Superior temporal gyrus (tissue), 1 donor: ENCODE data around the gene NDFIP1.
"Not testable (repeated sequence)": the region's sequence is repeated elsewhere in the genome, so short reads cannot be mapped to it uniquely, and the experiment has no call there.

Experiments
- DNase-seq: peaks from one replicate; pipeline ENCODE4 v3.0.0-alpha.2; 2016; ENCODE audit errors: extremely low spot score

Gene NDFIP1

GRCh38 chr5:142153674-142154448, 45.3 kb downstream of the NDFIP1 start:
- no peak for DNase-seq

GRCh38 chr5:142154449-142154841, 45.9 kb downstream of the NDFIP1 start:
- DNase-seq, result not testable (repeated sequence)

- no peak for DNase-seq
Measured at GRCh38 chr5:142156839-142157463, 48.4 kb downstream of the NDFIP1 start.

GRCh38 chr5:142159354-142159753, 50.8 kb downstream of the NDFIP1 start:
- no peak for DNase-seq

GRCh38 chr5:142164315-142164714, 55.7 kb downstream of the NDFIP1 start:
- no peak for DNase-seq

- DNase-seq, result no peak
Measured at GRCh38 chr5:142166754-142167153, 58.2 kb downstream of the NDFIP1 start.

GRCh38 chr5:142167458-142167857, 58.9 kb downstream of the NDFIP1 start:
- DNase-seq, result no peak

GRCh38 chr5:142168365-142168764, 59.8 kb downstream of the NDFIP1 start:
- DNase-seq, result no peak

GRCh38 chr5:142170254-142170953, 61.8 kb downstream of the NDFIP1 start:
- DNase-seq, result no peak

GRCh38 chr5:142171270-142171669, 62.7 kb downstream of the NDFIP1 start:
- no peak for DNase-seq

GRCh38 chr5:142175039-142175438, 66.5 kb downstream of the NDFIP1 start:
- no peak for DNase-seq

- DNase-seq, result no peak
Measured at GRCh38 chr5:142175461-142176142, 67.0 kb downstream of the NDFIP1 start.

- DNase-seq, result no peak
Measured at GRCh38 chr5:142176255-142176654, 67.7 kb downstream of the NDFIP1 start.

GRCh38 chr5:142178651-142179050, 70.1 kb downstream of the NDFIP1 start:
- DNase-seq, result no peak

- DNase-seq, result no peak
Measured at GRCh38 chr5:142179776-142180387, 71.3 kb downstream of the NDFIP1 start.

GRCh38 chr5:142181096-142181495, 72.5 kb downstream of the NDFIP1 start:
- DNase-seq, result no peak

GRCh38 chr5:142181547-142182163, 73.1 kb downstream of the NDFIP1 start:
- no peak for DNase-seq

GRCh38 chr5:142182840-142183239, 74.3 kb downstream of the NDFIP1 start:
- DNase-seq, result no peak

- no peak for DNase-seq
Measured at GRCh38 chr5:142183561-142183960, 75.0 kb downstream of the NDFIP1 start.

- no peak for DNase-seq
Measured at GRCh38 chr5:142184988-142185387, 76.4 kb downstream of the NDFIP1 start.

- DNase-seq, result no peak
Measured at GRCh38 chr5:142186514-142186856, 77.9 kb downstream of the NDFIP1 start.
